ENCODE measurements around the gene PLTP. TPM values are rescaled to one million over a fixed set of nuclear protein-coding genes. Genes with fewer than 3 reads are reported as not detected.
"Not testable (repeated sequence)": the region's sequence is repeated elsewhere in the genome, so short reads cannot be mapped to it uniquely, and the experiment has no call there.

Gene PLTP
- total and polyA plus RNA-seq, 12 donors, result 126 to 1,158 (median 401) TPM

- DNase-seq, result peak in 3 of 7 donors; percentile 1 to 20 (median 11)
- H3K9me3 ChIP-seq (replicated peaks in 1 of 3), result no peaks in the 10 kb centered on the region
- H3K27ac ChIP-seq, result no peak overlapping the region
- TF ChIP-seq CTCF (IDR thresholded peaks at IDR 0.05) (no peak), POLR2A (IDR thresholded peaks at IDR 0.05) (no peak)
- intact Hi-C loops (cut with DNase I), result no loop called here
- H3K4me1 ChIP-seq (replicated peaks in 1 of 2), result no peaks in the 10 kb centered on the region
- peaks cover 0 to 83% of the 10 kb centered on the region in 2 donors for H3K36me3 ChIP-seq (replicated peaks in 1 of 2)
- 93 to 98% (median 97%) methylated on average over 4 of the region's 4 CpGs for WGBS, 4 donors
- H3K27me3 ChIP-seq, result no peaks in the 10 kb centered on the region
- no peak overlapping the region for H3K4me3 ChIP-seq
Measured at GRCh38 chr20:45958593-45958992, 46.6 kb upstream of the PLTP start.

GRCh38 chr20:45957021-45957941 lies 45.3 kb upstream of the PLTP start:
- Histone ChIP-seq H3K27ac (no peak overlapping the region), H3K36me3 (replicated peaks in 1 of 2) (peaks cover 0 to 83% of the 10 kb centered on the region in 2 donors), H3K9me3 (replicated peaks in 1 of 3) (no peaks in the 10 kb centered on the region), H3K4me1 (replicated peaks in 1 of 2) (no peaks in the 10 kb centered on the region), H3K27me3 (no peaks in the 10 kb centered on the region), H3K4me3 (no peak overlapping the region)
- peak in 6 of 7 donors; percentile 0 to 47 (median 13) for DNase-seq
- WGBS, 4 donors, result 85 to 91% (median 89%) methylated on average over 14 to 19 of the region's 19 CpGs
- no peak for TF ChIP-seq POLR2A (IDR thresholded peaks at IDR 0.05)
- intact Hi-C loops (cut with DNase I), result no loop called here

GRCh38 chr20:45956326-45956725 lies 44.4 kb upstream of the PLTP start:
- H3K9me3 ChIP-seq (replicated peaks in 1 of 3); H3K27ac ChIP-seq; H3K4me1 ChIP-seq (replicated peaks in 1 of 2); H3K4me3 ChIP-seq; intact Hi-C loops (cut with DNase I); H3K27me3 ChIP-seq: not testable (repeated sequence)
- peak in 6 of 7 donors; percentile 6 to 42 (median 14) for DNase-seq
- WGBS, 4 donors, result 89 to 97% (median 93%) methylated on average over 10 of the region's 10 CpGs
- peaks cover 0 to 84% of the 10 kb centered on the region in 2 donors for H3K36me3 ChIP-seq (replicated peaks in 1 of 2)

GRCh38 chr20:45953672-45954071 lies 41.7 kb upstream of the PLTP start:
- TF ChIP-seq CTCF (IDR thresholded peaks at IDR 0.05) (no peak), POLR2A (IDR thresholded peaks at IDR 0.05) (no peak)
- DNase-seq, result peak in 3 of 7 donors; percentile 7 to 30 (median 17)
- H3K36me3 ChIP-seq (replicated peaks in 1 of 2), result peaks cover 0 to 84% of the 10 kb centered on the region in 2 donors
- no peak overlapping the region for H3K27ac ChIP-seq
- WGBS, 4 donors, result 87 to 96% (median 94%) methylated on average over 5 to 9 of the region's 9 CpGs
- no peaks in the 10 kb centered on the region for H3K27me3 ChIP-seq
- intact Hi-C loops (cut with DNase I), result loop anchor here in 1 of 2 donors (5.0 kb wide), 1 partner anchor 56 kb away; no protein-coding TSS in a partner anchor
- no peaks in the 10 kb centered on the region for H3K4me1 ChIP-seq (replicated peaks in 1 of 2)
- no peaks in the 10 kb centered on the region for H3K9me3 ChIP-seq (replicated peaks in 1 of 3)
- no peak overlapping the region for H3K4me3 ChIP-seq

- peaks cover 0 to 84% of the 10 kb centered on the region in 2 donors for H3K36me3 ChIP-seq (replicated peaks in 1 of 2)
- 87 to 96% (median 92%) methylated on average over 4 to 5 of the region's 5 CpGs for WGBS, 4 donors
Measured at GRCh38 chr20:45952861-45953260, 40.9 kb upstream of the PLTP start.

More at GRCh38 chr20:45952861-45953260, 40.9 kb upstream of the PLTP start:
- Histone ChIP-seq H3K4me1 (replicated peaks in 1 of 2) (no peaks in the 10 kb centered on the region), H3K4me3 (no peak overlapping the region), H3K27ac (no peak overlapping the region), H3K27me3 (no peaks in the 10 kb centered on the region), H3K9me3 (replicated peaks in 1 of 3) (no peaks in the 10 kb centered on the region)
- intact Hi-C loops (cut with DNase I), result loop anchor here in 1 of 2 donors (5.0 kb wide), 1 partner anchor 56 kb away; no protein-coding TSS in a partner anchor
- DNase-seq, result peak in 1 of 7 donors; percentile 9
- TF ChIP-seq POLR2A (IDR thresholded peaks at IDR 0.05) (no peak), CTCF (IDR thresholded peaks at IDR 0.05) (no peak)
